Thyroid gland (tissue), 4 donors: Measurements from ENCODE around the gene ABCD3. TPM values are rescaled to one million over a fixed set of nuclear protein-coding genes. Genes with fewer than 3 reads are reported as not detected.

Experiments used
- DNase-seq, 2 donors: peaks; one replicate each; pipeline ENCODE4 v3.0.0-alpha.2; 2019
- H3K27ac ChIP-seq, 3 donors: fragments of 200-600 bp; sonication (generic); 1 replicate in 2 of 3; 2 replicates in 1 of 3; pipeline ENCODE4 v1.5.1; 2016 to 2019; ENCODE audit warnings: mild to moderate bottlenecking in 1 of 3, moderate library complexity in 1 of 3
- H3K27me3 ChIP-seq: fragments of 200-600 bp; sonication (generic); one replicate; pipeline ENCODE4 v1.5.1; 2019
- H3K36me3 ChIP-seq, 2 donors: fragments of 200-600 bp; sonication (generic); one replicate each; pipeline ENCODE4 v1.5.1; 2016 to 2019
- H3K4me1 ChIP-seq, 2 donors: fragments of 200-600 bp; sonication (generic); one replicate each; pipeline ENCODE4 v1.5.1; 2017 to 2019
- H3K4me3 ChIP-seq, 3 donors: fragments of 200-600 bp; sonication (generic); replicated peaks in 1 of 3; 1 replicate in 2 of 3; 2 replicates in 1 of 3; pipeline ENCODE4 v1.5.1; 2016; ENCODE audit warnings: mild to moderate bottlenecking in 1 of 3
- H3K9me3 ChIP-seq: fragments of 200-600 bp; sonication (generic); one replicate; pipeline ENCODE4 v1.5.1; 2017
- CTCF ChIP-seq, 6 experiments: fragments of 200-600 bp in 3 of 6; fragments of 450-650 bp in 3 of 6; sonication (generic) in 3 of 6; IDR thresholded peaks; one replicate each; pipeline ENCODE4 v1.5.1; 2016 to 2019; ENCODE audit warnings: antibody characterized with exemption in 6 of 6, mild to moderate bottlenecking in 2 of 6, inconsistent platforms in 1 of 6, moderate library complexity in 1 of 6
- POLR2A ChIP-seq, 2 donors: fragments of 450-650 bp; IDR thresholded peaks; one replicate each; pipeline ENCODE4 v1.6.1; 2017; ENCODE audit warnings: antibody characterized with exemption in 2 of 2, mild to moderate bottlenecking in 2 of 2, moderate library complexity in 1 of 2
- WGBS, 2 donors: methylation state at CpG; one replicate each; pipeline ENCODE4 v1.1.5; 2017; 5-methylcytosine and 5-hydroxymethylcytosine counted together
- intact Hi-C: fragments of 100-400 bp; cut with DNase I; formaldehyde crosslinking; loops from one replicate; pipeline ENCODE4 v1.15.1; 2023
- total RNA-seq, 4 donors: library from RNA; depleted of rRNA; stranded (reverse); fragments of >200 nt; gene quantifications; one replicate each; pipeline ENCODE4 v1.2.3, GENCODE V29; 2016

The ABCD3 gene
- total RNA-seq, 4 donors from 2014 or later: 45.3 to 52.1 (median 49.2) TPM

- no peaks in the 10 kb centered on the region for H3K27me3 ChIP-seq
- H3K4me1 ChIP-seq: peaks cover 47 to 57% of the 10 kb centered on the region in 2 donors
- WGBS, 2 donors: 89 to 94% methylated on average over 5 of the region's 5 CpGs
- no peak overlapping the region for H3K4me3 ChIP-seq
- no peaks in the 10 kb centered on the region for H3K36me3 ChIP-seq
- TF ChIP-seq POLR2A (IDR thresholded peaks at IDR 0.05): no peak
- no peak for TF ChIP-seq CTCF (IDR thresholded peaks at IDR 0.05)
- intact Hi-C loops: no loop called here
- peak overlapping the region in 2 of 3 donors; percentile 77 to 85 for H3K27ac ChIP-seq
- DNase-seq: no peak
- H3K9me3 ChIP-seq: no peaks in the 10 kb centered on the region
Observed at GRCh38 chr1:94554580-94554979, 136.4 kb downstream of the ABCD3 start.

DNA sequence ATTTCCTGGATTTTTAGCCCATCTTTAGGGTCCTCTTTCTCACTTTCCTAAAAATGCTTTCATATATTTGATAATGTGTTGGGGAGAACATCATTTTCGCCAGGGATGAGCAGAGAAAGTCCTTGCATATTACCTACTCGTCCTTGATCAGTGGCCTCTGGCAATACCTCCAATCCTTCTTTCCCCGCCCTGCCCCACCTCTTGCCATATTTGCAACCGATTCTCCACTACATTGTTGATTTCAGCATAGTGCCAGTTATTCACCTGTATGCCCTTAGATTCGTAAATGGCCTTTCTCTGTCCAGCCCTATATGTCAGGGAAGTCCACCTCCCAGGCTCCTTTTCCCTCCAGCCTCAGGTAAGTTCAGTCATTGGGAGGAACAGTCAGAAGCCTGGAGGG is 136.9 kb downstream of the ABCD3 start:
- Histone ChIP-seq H3K4me1 (peaks cover 51 to 57% of the 10 kb centered on the region in 2 donors), H3K9me3 (no peaks in the 10 kb centered on the region), H3K27ac (no peak overlapping the region), H3K4me3 (no peak overlapping the region), H3K36me3 (no peaks in the 10 kb centered on the region), H3K27me3 (no peaks in the 10 kb centered on the region)
- intact Hi-C loops: no loop called here
- TF ChIP-seq POLR2A (IDR thresholded peaks at IDR 0.05) (no peak), CTCF (IDR thresholded peaks at IDR 0.05) (no peak)
- no peak for DNase-seq
- WGBS, 2 donors: 94 to 96% methylated on average over 5 of the region's 5 CpGs

DNA sequence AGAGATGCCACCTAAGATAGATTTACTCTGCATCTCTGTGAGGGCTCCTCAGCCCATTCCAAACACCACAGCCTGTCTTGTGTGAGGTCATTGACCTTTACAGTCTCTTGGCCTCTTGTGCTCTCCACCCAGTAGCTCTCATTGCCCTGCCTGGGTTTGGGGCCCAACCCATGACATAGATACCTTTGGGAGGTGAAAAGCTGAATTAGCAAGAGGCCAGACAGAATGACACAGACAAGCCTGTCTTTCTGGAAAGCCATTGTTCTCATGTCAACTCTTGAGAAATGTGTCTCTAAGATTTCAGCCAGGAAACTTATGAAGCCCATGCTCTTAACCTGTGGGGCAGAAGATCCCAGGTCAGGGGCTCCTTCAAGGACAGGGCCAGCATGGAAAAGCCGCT is 141.7 kb downstream of the ABCD3 start:
- intact Hi-C loops: no loop called here

DNA sequence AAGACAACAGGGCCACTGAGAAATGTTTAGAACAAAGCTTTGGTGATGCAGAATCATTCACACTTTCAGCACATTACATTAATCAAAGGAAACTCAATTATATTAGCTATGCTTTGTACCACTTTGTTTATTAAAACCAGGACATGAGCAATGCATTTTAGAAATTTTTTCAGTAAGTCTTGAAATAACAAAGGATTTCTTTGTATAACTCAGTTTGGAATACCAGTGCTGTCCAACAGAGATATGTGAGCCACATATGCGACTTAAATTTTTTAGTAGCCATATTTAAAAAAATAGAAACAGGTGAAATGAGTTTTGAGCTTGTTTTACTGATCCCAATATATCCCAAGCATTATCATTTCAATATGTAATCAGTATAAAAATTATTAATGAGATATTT is 142.1 kb downstream of the ABCD3 start:
- intact Hi-C loops: no loop called here
- no peaks in the 10 kb centered on the region for H3K36me3 ChIP-seq
- H3K9me3 ChIP-seq: no peaks in the 10 kb centered on the region
- no peaks in the 10 kb centered on the region for H3K27me3 ChIP-seq
- 88 to 94% methylated on average over 1 of the region's 1 CpG for WGBS, 2 donors
- no peak for DNase-seq
- TF ChIP-seq POLR2A (IDR thresholded peaks at IDR 0.05): no peak
- TF ChIP-seq CTCF (IDR thresholded peaks at IDR 0.05): peak in 2 of 6 experiments; percentile 22 to 27
- H3K4me3 ChIP-seq: no peak overlapping the region
- peak overlapping the region in 2 of 3 donors; percentile 17 to 60 for H3K27ac ChIP-seq
- H3K4me1 ChIP-seq: peaks cover 24 to 39% of the 10 kb centered on the region in 2 donors

More for the DNA sequence above, 141.7 kb downstream of the ABCD3 start:
- H3K27ac ChIP-seq: peak overlapping the region in 2 of 3 donors; percentile 17 to 60
- no peaks in the 10 kb centered on the region for H3K27me3 ChIP-seq
- DNase-seq: no peak
- H3K4me1 ChIP-seq: peaks cover 24 to 39% of the 10 kb centered on the region in 2 donors
- TF ChIP-seq POLR2A (IDR thresholded peaks at IDR 0.05): no peak
- TF ChIP-seq CTCF (IDR thresholded peaks at IDR 0.05): no peak
- H3K4me3 ChIP-seq: no peak overlapping the region
- 92 to 100% methylated on average over 1 of the region's 1 CpG for WGBS, 2 donors
- no peaks in the 10 kb centered on the region for H3K36me3 ChIP-seq
- no peaks in the 10 kb centered on the region for H3K9me3 ChIP-seq

- H3K4me1 ChIP-seq: peaks cover 18 to 28% of the 10 kb centered on the region in 2 donors
- intact Hi-C loops: no loop called here
- WGBS, 2 donors: 52 to 57% methylated on average over 12 of the region's 12 CpGs
- H3K27ac ChIP-seq: peak overlapping the region; percentile 71 to 91 (median 74)
- DNase-seq: peak; percentile 82 to 85
- no peaks in the 10 kb centered on the region for H3K36me3 ChIP-seq
- no peaks in the 10 kb centered on the region for H3K9me3 ChIP-seq
- TF ChIP-seq CTCF (IDR thresholded peaks at IDR 0.05) (no peak), POLR2A (IDR thresholded peaks at IDR 0.05) (peak in 1 of 2 donors; percentile 63)
- no peak overlapping the region for H3K4me3 ChIP-seq
- no peaks in the 10 kb centered on the region for H3K27me3 ChIP-seq
Observed at GRCh38 chr1:94562519-94563260, 144.5 kb downstream of the ABCD3 start.
